GM19452 (cell line): Measurements from ENCODE around the gene TXNDC16.
A peak's percentile ranks its signal among the peaks of the same experiment; 100 is the strongest.

Experiments
- ATAC-seq: cut with Tn5 transposase; IDR thresholded peaks from one replicate; pipeline ENCODE4 v1.9.1; 2021; ENCODE audit not compliant: unreplicated experiment

Gene TXNDC16

GRCh38 chr14:52455291-52456088, 96.8 kb downstream of the TXNDC16 start:
- ATAC-seq = no peak

GRCh38 chr14:52447236-52447635, 105.1 kb downstream of the TXNDC16 start:
- ATAC-seq = no peak

GRCh38 chr14:52446355-52446754, 106.0 kb downstream of the TXNDC16 start:
- ATAC-seq = no peak

- no peak for ATAC-seq
Measured at GRCh38 chr14:52443506-52443905, 108.8 kb downstream of the TXNDC16 start.

GRCh38 chr14:52442602-52443001, 109.7 kb downstream of the TXNDC16 start:
- no peak for ATAC-seq

GRCh38 chr14:52442166-52442565, 110.1 kb downstream of the TXNDC16 start:
- no peak for ATAC-seq

GRCh38 chr14:52439476-52439875, 112.8 kb downstream of the TXNDC16 start:
- no peak for ATAC-seq

- ATAC-seq = no peak
Measured at GRCh38 chr14:52434955-52435354, 117.3 kb downstream of the TXNDC16 start.

GRCh38 chr14:52430474-52430873, 121.8 kb downstream of the TXNDC16 start:
- ATAC-seq = no peak

- no peak for ATAC-seq
Measured at GRCh38 chr14:52429451-52429850, 122.9 kb downstream of the TXNDC16 start.

- no peak for ATAC-seq
Measured at GRCh38 chr14:52427460-52427859, 124.8 kb downstream of the TXNDC16 start.

GRCh38 chr14:52422650-52423356, 129.5 kb downstream of the TXNDC16 start:
- no peak for ATAC-seq

- no peak for ATAC-seq
Measured at GRCh38 chr14:52417139-52417538, 135.2 kb downstream of the TXNDC16 start.

GRCh38 chr14:52413729-52414408, 138.4 kb downstream of the TXNDC16 start:
- ATAC-seq = no peak

- no peak for ATAC-seq
Measured at GRCh38 chr14:52412426-52412825, 139.9 kb downstream of the TXNDC16 start.

- no peak for ATAC-seq
Measured at GRCh38 chr14:52405314-52405713, 147.0 kb downstream of the TXNDC16 start.

- ATAC-seq = peak; percentile 74
Measured at GRCh38 chr14:52402812-52403526, 149.3 kb downstream of the TXNDC16 start.

- ATAC-seq = peak; percentile 44
Measured at GRCh38 chr14:52400846-52401245, 151.5 kb downstream of the TXNDC16 start.

- no peak for ATAC-seq
Measured at GRCh38 chr14:52399921-52400595, 152.2 kb downstream of the TXNDC16 start.

GRCh38 chr14:52399104-52399503, 153.2 kb downstream of the TXNDC16 start:
- ATAC-seq = no peak

- no peak for ATAC-seq
Measured at GRCh38 chr14:52397844-52398243, 154.5 kb downstream of the TXNDC16 start.
